CD4-positive, alpha-beta memory T cell (primary cell): ENCODE measurements around the gene GJA10. TPM values are rescaled to one million over a fixed set of nuclear protein-coding genes. Genes with fewer than 3 reads are reported as not detected.

Experiments used
- CTCF ChIA-PET: fragments of 350-600 bp; sonication (Branson Sonifier 250); formaldehyde crosslinking; loops from one replicate; lab custom pipeline; 2021; ENCODE audit warnings: inconsistent platforms; ENCODE audit not compliant: partially characterized antibody; lab: Charles Lee
- POLR2A ChIA-PET: fragments of 350-600 bp; sonication (Branson Sonifier 250); formaldehyde crosslinking; loops from one replicate; lab custom pipeline; 2021; ENCODE audit not compliant: partially characterized antibody; lab: Charles Lee
- DNase-seq, 5 donors: peaks; one replicate each; pipeline versions ENCODE4 v3.0.0 to v3.0.0-alpha.2; 2020 to 2022; ENCODE audit warnings: mixed read lengths in 1 of 5
- H3K27ac ChIP-seq: one replicate; pipeline ENCODE4 v1.7.0; 2013; ENCODE audit warnings: low read depth, low read length
- H3K27me3 ChIP-seq: 2 replicates; pipeline ENCODE4 v1.7.0; 2013; ENCODE audit warnings: mild to moderate bottlenecking, low read length, moderate library complexity; ENCODE audit not compliant: insufficient read depth
- H3K36me3 ChIP-seq: 2 replicates; pipeline ENCODE4 v1.7.0; 2013; ENCODE audit warnings: mild to moderate bottlenecking, low read length, moderate library complexity; ENCODE audit not compliant: insufficient read depth
- H3K4me1 ChIP-seq: 2 replicates; pipeline ENCODE4 v1.7.0; 2013; ENCODE audit warnings: mild to moderate bottlenecking, low read length, moderate library complexity; ENCODE audit not compliant: insufficient read depth
- H3K4me3 ChIP-seq, 2 donors: one replicate each; pipeline ENCODE4 v1.7.0; 2013; ENCODE audit warnings: low read length in 2 of 2, mild to moderate bottlenecking in 1 of 2
- H3K9me3 ChIP-seq, 2 donors: one replicate each; pipeline ENCODE4 v1.7.0; 2013; ENCODE audit warnings: low read length in 2 of 2, control low read depth in 1 of 2; ENCODE audit not compliant: control insufficient read depth in 1 of 2
- H3K27ac Mint-ChIP-seq, 7 donors: one replicate each; pipeline ENCODE4 v1.8.0; 2020 to 2021; ENCODE audit warnings: mixed read lengths in 7 of 7, mild to moderate bottlenecking in 6 of 7, inconsistent platforms in 3 of 7, moderate library complexity in 3 of 7
- H3K27me3 Mint-ChIP-seq, 2 donors: one replicate each; pipeline ENCODE4 v1.8.0; 2020 to 2021; ENCODE audit warnings: mixed read lengths in 2 of 2
- H3K36me3 Mint-ChIP-seq, 2 donors: one replicate each; pipeline ENCODE4 v1.8.0; 2020 to 2021; ENCODE audit warnings: mixed read lengths in 2 of 2, inconsistent platforms in 1 of 2, mild to moderate bottlenecking in 1 of 2
- H3K4me1 Mint-ChIP-seq, 4 donors: one replicate each; pipeline ENCODE4 v1.8.0; 2020 to 2021; ENCODE audit warnings: mixed read lengths in 4 of 4, mild to moderate bottlenecking in 1 of 4
- H3K4me3 Mint-ChIP-seq, 8 donors: one replicate each; pipeline ENCODE4 v1.8.0; 2020 to 2021; ENCODE audit warnings: mixed read lengths in 8 of 8, mild to moderate bottlenecking in 7 of 8, moderate library complexity in 6 of 8, inconsistent platforms in 3 of 8
- H3K9me3 Mint-ChIP-seq, 8 donors: one replicate each; pipeline ENCODE4 v1.8.0; 2020 to 2021; ENCODE audit warnings: mixed read lengths in 8 of 8, mild to moderate bottlenecking in 5 of 8, inconsistent platforms in 3 of 8, moderate library complexity in 1 of 8
- intact Hi-C: fragments of 100-400 bp; cut with micrococcal nuclease; formaldehyde crosslinking; loops from one replicate; pipeline ENCODE4 v1.15.1; 2023
- polyA plus RNA-seq, 2 donors: library from polyadenylated mRNA; unstranded; fragments of 300-500 nt; fragmentation: Illumina TruSeq; gene quantifications; one replicate each; pipeline ENCODE4 v1.2.3, GENCODE V29; 2021
- total RNA-seq, 2 experiments: library from RNA; stranded (reverse); gene quantifications; one replicate each; pipeline ENCODE4 v1.2.3, GENCODE V29; 2021

The GJA10 gene
- total and polyA plus RNA-seq, 4 experiments from 2014 or later = not detected

GRCh38 chr6:89927791-89928550, 33.7 kb downstream of the GJA10 start:
- Histone ChIP-seq H3K9me3 (no peaks in the 10 kb centered on the region), H3K4me3 (no peak overlapping the region), H3K27ac (no peak overlapping the region), H3K4me1 (no peaks in the 10 kb centered on the region), H3K27me3 (no peaks in the 10 kb centered on the region), H3K36me3 (peaks cover 10% of the 10 kb centered on the region)
- H3K27me3 Mint-ChIP-seq = no peaks in the 10 kb centered on the region
- H3K27ac Mint-ChIP-seq = peak overlapping the region in 3 of 7 donors; percentile 8 to 55 (median 28)
- H3K4me1 Mint-ChIP-seq = peaks cover 5 to 27% (median 15%) of the 10 kb centered on the region in 4 donors
- no peak overlapping the region for H3K4me3 Mint-ChIP-seq
- H3K36me3 Mint-ChIP-seq = peaks cover 19 to 28% of the 10 kb centered on the region in 2 donors
- DNase-seq = no peak
- POLR2A ChIA-PET = interaction anchor here (0.8 kb wide), 1 partner anchor 781 kb away, joined by 3 read pairs; no protein-coding TSS in a partner anchor
- intact Hi-C loops = no loop called here
- H3K9me3 Mint-ChIP-seq = peaks cover 0 to 2% (median 0%) of the 10 kb centered on the region in 8 donors
- CTCF ChIA-PET = interaction anchor here (0.8 kb wide), 1 partner anchor 12 kb away, joined by 3 read pairs; no protein-coding TSS in a partner anchor

- Mint-ChIP-seq H3K4me3 (no peak overlapping the region), H3K27ac (peak overlapping the region in 2 of 7 donors; percentile 38 to 41), H3K9me3 (peaks cover 0 to 2% (median 0%) of the 10 kb centered on the region in 8 donors), H3K4me1 (peaks cover 5 to 27% (median 15%) of the 10 kb centered on the region in 4 donors), H3K36me3 (peaks cover 24 to 34% of the 10 kb centered on the region in 2 donors), H3K27me3 (no peaks in the 10 kb centered on the region)
- ChIA-PET CTCF (no interaction called here), POLR2A (no interaction called here)
- no peak for DNase-seq
- H3K4me3 ChIP-seq = no peak overlapping the region
- H3K9me3 ChIP-seq = no peaks in the 10 kb centered on the region
- no peaks in the 10 kb centered on the region for H3K4me1 ChIP-seq
- H3K36me3 ChIP-seq = peaks cover 10% of the 10 kb centered on the region
- intact Hi-C loops = no loop called here
- no peaks in the 10 kb centered on the region for H3K27me3 ChIP-seq
- no peak overlapping the region for H3K27ac ChIP-seq
Observed at GRCh38 chr6:89928604-89929003, 34.3 kb downstream of the GJA10 start.

GRCh38 chr6:89930789-89931188, 36.5 kb downstream of the GJA10 start:
- CTCF ChIA-PET = no interaction called here

GRCh38 chr6:89932245-89932802, 38.1 kb downstream of the GJA10 start:
- POLR2A ChIA-PET = no interaction called here
- H3K4me3 ChIP-seq = no peak overlapping the region
- no peak overlapping the region for H3K27ac ChIP-seq
- Mint-ChIP-seq H3K9me3 (peaks cover 0 to 2% (median 0%) of the 10 kb centered on the region in 8 donors), H3K27me3 (no peaks in the 10 kb centered on the region), H3K4me1 (peaks cover 2 to 10% (median 5%) of the 10 kb centered on the region in 4 donors), H3K36me3 (peaks cover 44 to 56% of the 10 kb centered on the region in 2 donors), H3K27ac (peak overlapping the region in 1 of 7 donors; percentile 36), H3K4me3 (no peak overlapping the region)
- DNase-seq = no peak
- no peaks in the 10 kb centered on the region for H3K9me3 ChIP-seq
- CTCF ChIA-PET = no interaction called here
- no peaks in the 10 kb centered on the region for H3K27me3 ChIP-seq
- H3K4me1 ChIP-seq = no peaks in the 10 kb centered on the region
- peaks cover 16% of the 10 kb centered on the region for H3K36me3 ChIP-seq
- intact Hi-C loops = no loop called here

More at GRCh38 chr6:89930789-89931188, 36.5 kb downstream of the GJA10 start:
- Mint-ChIP-seq H3K4me1 (peaks cover 5 to 21% (median 13%) of the 10 kb centered on the region in 4 donors), H3K4me3 (no peak overlapping the region), H3K9me3 (peaks cover 0 to 2% (median 0%) of the 10 kb centered on the region in 8 donors), H3K27ac (peak overlapping the region in 1 of 7 donors; percentile 60), H3K36me3 (peaks cover 30 to 46% of the 10 kb centered on the region in 2 donors), H3K27me3 (no peaks in the 10 kb centered on the region)
- H3K4me3 ChIP-seq = no peak overlapping the region
- no peaks in the 10 kb centered on the region for H3K4me1 ChIP-seq
- H3K27ac ChIP-seq = no peak overlapping the region
- H3K27me3 ChIP-seq = no peaks in the 10 kb centered on the region
- H3K9me3 ChIP-seq = no peaks in the 10 kb centered on the region
- POLR2A ChIA-PET = interaction anchor here (0.5 kb wide), 1 partner anchor 117 kb away, joined by 3 read pairs; no protein-coding TSS in a partner anchor
- intact Hi-C loops = no loop called here
- peaks cover 10% of the 10 kb centered on the region for H3K36me3 ChIP-seq
- DNase-seq = no peak

GRCh38 chr6:89934685-89935366, 40.6 kb downstream of the GJA10 start:
- no peaks in the 10 kb centered on the region for H3K4me1 ChIP-seq
- H3K27ac ChIP-seq = no peak overlapping the region
- peaks cover under 1 to 5% (median 2%) of the 10 kb centered on the region in 4 donors for H3K4me1 Mint-ChIP-seq
- ChIA-PET POLR2A (no interaction called here), CTCF (no interaction called here)
- H3K4me3 ChIP-seq = no peak overlapping the region
- peaks cover 17% of the 10 kb centered on the region for H3K36me3 ChIP-seq
- no peaks in the 10 kb centered on the region for H3K27me3 Mint-ChIP-seq
- no peak for DNase-seq
- peaks cover 58 to 68% of the 10 kb centered on the region in 2 donors for H3K36me3 Mint-ChIP-seq
- intact Hi-C loops = no loop called here
- peak overlapping the region in 1 of 7 donors; percentile 43 for H3K27ac Mint-ChIP-seq
- H3K9me3 ChIP-seq = no peaks in the 10 kb centered on the region
- no peak overlapping the region for H3K4me3 Mint-ChIP-seq
- H3K9me3 Mint-ChIP-seq = peaks cover 0 to 2% (median 0%) of the 10 kb centered on the region in 8 donors
- H3K27me3 ChIP-seq = no peaks in the 10 kb centered on the region

GRCh38 chr6:89936177-89936576, 41.9 kb downstream of the GJA10 start:
- no peak for DNase-seq
- Mint-ChIP-seq H3K36me3 (peaks cover 56 to 67% of the 10 kb centered on the region in 2 donors), H3K27ac (peak overlapping the region in 1 of 7 donors; percentile 16), H3K27me3 (no peaks in the 10 kb centered on the region), H3K4me1 (peaks cover 5 to 13% (median 8%) of the 10 kb centered on the region in 4 donors), H3K9me3 (peaks cover 0 to 2% (median 0%) of the 10 kb centered on the region in 8 donors), H3K4me3 (no peak overlapping the region)
- Histone ChIP-seq H3K27ac (no peak overlapping the region), H3K36me3 (peaks cover 17% of the 10 kb centered on the region), H3K4me3 (no peak overlapping the region), H3K9me3 (no peaks in the 10 kb centered on the region), H3K4me1 (peaks cover 7% of the 10 kb centered on the region), H3K27me3 (no peaks in the 10 kb centered on the region)
- intact Hi-C loops = no loop called here
- ChIA-PET POLR2A (no interaction called here), CTCF (interaction anchor here (9.7 kb wide), 1 partner anchor 540 kb away, joined by 326 read pairs; no protein-coding TSS in a partner anchor)
